ENCODE data around the gene RMP24.

Gene RMP24

DNA sequence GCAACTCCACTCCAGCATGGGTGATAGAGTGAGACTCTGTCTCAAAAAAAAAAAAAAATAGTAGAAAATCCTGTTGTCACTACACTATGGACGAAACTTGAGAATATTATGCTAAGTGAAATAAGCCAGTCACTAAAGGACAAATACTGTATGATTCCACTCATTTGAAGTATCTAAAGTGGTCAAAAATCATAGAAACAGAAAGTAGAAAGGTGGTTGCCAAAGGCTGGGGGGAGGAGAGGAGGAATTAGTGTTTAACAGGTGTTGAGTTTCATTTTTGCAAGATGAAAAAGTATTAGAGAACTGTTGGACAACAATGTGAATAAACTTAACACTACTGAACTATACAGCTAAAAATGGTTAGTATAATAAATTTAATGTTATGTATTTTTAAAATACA lies 18.8 kb upstream of the RMP24 start:
- DNase-seq (ENCODE audit: low read depth in 1 of 2, low spot score in 1 of 2) = no peak
- no peaks in the 10 kb centered on the region for H3K27me3 ChIP-seq (ENCODE audit: insufficient read depth, poor library complexity, severe bottlenecking)
- no peak overlapping the region for H3K27ac ChIP-seq (replicated peaks)
- no peak overlapping the region for H3K4me3 ChIP-seq (replicated peaks; ENCODE audit: insufficient read depth, low read length)
- TF ChIP-seq SPI1 (IDR thresholded peaks at IDR 0.05; ENCODE audit: borderline replicate concordance, low read depth) = no peak
- no peak for TF ChIP-seq POLR2AphosphoS5 (IDR thresholded peaks at IDR 0.05; ENCODE audit: low read depth)
- no peak for TF ChIP-seq GABPA (IDR thresholded peaks at IDR 0.05; ENCODE audit: low read depth)
- TF ChIP-seq, protein P1, sequence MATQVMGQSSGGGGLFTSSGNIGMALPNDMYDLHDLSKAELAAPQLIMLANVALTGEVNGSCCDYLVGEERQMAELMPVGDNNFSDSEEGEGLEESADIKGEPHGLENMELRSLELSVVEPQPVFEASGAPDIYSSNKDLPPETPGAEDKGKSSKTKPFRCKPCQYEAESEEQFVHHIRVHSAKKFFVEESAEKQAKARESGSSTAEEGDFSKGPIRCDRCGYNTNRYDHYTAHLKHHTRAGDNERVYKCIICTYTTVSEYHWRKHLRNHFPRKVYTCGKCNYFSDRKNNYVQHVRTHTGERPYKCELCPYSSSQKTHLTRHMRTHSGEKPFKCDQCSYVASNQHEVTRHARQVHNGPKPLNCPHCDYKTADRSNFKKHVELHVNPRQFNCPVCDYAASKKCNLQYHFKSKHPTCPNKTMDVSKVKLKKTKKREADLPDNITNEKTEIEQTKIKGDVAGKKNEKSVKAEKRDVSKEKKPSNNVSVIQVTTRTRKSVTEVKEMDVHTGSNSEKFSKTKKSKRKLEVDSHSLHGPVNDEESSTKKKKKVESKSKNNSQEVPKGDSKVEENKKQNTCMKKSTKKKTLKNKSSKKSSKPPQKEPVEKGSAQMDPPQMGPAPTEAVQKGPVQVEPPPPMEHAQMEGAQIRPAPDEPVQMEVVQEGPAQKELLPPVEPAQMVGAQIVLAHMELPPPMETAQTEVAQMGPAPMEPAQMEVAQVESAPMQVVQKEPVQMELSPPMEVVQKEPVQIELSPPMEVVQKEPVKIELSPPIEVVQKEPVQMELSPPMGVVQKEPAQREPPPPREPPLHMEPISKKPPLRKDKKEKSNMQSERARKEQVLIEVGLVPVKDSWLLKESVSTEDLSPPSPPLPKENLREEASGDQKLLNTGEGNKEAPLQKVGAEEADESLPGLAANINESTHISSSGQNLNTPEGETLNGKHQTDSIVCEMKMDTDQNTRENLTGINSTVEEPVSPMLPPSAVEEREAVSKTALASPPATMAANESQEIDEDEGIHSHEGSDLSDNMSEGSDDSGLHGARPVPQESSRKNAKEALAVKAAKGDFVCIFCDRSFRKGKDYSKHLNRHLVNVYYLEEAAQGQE (IDR thresholded peaks at IDR 0.05; ENCODE audit: insufficient replicate concordance, low read depth) = no peak
- TF ChIP-seq, protein P2, sequence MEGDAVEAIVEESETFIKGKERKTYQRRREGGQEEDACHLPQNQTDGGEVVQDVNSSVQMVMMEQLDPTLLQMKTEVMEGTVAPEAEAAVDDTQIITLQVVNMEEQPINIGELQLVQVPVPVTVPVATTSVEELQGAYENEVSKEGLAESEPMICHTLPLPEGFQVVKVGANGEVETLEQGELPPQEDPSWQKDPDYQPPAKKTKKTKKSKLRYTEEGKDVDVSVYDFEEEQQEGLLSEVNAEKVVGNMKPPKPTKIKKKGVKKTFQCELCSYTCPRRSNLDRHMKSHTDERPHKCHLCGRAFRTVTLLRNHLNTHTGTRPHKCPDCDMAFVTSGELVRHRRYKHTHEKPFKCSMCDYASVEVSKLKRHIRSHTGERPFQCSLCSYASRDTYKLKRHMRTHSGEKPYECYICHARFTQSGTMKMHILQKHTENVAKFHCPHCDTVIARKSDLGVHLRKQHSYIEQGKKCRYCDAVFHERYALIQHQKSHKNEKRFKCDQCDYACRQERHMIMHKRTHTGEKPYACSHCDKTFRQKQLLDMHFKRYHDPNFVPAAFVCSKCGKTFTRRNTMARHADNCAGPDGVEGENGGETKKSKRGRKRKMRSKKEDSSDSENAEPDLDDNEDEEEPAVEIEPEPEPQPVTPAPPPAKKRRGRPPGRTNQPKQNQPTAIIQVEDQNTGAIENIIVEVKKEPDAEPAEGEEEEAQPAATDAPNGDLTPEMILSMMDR (IDR thresholded peaks at IDR 0.05; ENCODE audit: insufficient read depth, low read length) = no peak

DNA sequence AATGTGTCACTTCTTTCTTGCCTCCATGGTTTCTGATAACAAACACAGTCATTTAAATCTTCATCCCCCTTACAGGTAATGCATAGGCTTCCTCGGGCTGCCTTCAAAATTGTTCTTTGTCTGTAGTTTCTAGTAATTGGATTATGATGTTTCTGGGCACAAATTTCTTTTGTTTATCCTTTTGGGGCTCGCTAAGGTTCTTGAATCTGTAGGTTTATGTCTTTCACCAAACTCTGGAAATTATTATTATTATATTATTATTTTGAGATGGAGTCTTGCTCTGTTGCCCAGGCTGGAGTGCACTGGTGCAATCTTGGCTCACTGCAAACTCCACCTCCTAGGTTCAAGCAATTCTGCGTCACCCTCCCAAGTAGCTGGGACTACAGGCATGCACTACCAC lies 16.3 kb upstream of the RMP24 start:
- no peak for DNase-seq (ENCODE audit: low read depth in 1 of 2, low spot score in 1 of 2)
- TF ChIP-seq, protein P1 (IDR thresholded peaks at IDR 0.05; ENCODE audit: insufficient replicate concordance, low read depth) = no peak
- TF ChIP-seq GABPA (IDR thresholded peaks at IDR 0.05; ENCODE audit: low read depth) = no peak
- no peak for TF ChIP-seq SPI1 (IDR thresholded peaks at IDR 0.05; ENCODE audit: borderline replicate concordance, low read depth)
- TF ChIP-seq, protein P2 (IDR thresholded peaks at IDR 0.05; ENCODE audit: insufficient read depth, low read length) = no peak
- no peak for TF ChIP-seq POLR2AphosphoS5 (IDR thresholded peaks at IDR 0.05; ENCODE audit: low read depth)
- Histone ChIP-seq H3K27ac (replicated peaks) (no peak overlapping the region), H3K4me3 (replicated peaks; ENCODE audit: insufficient read depth, low read length) (no peak overlapping the region), H3K27me3 (ENCODE audit: insufficient read depth, poor library complexity, severe bottlenecking) (no peaks in the 10 kb centered on the region)

DNA sequence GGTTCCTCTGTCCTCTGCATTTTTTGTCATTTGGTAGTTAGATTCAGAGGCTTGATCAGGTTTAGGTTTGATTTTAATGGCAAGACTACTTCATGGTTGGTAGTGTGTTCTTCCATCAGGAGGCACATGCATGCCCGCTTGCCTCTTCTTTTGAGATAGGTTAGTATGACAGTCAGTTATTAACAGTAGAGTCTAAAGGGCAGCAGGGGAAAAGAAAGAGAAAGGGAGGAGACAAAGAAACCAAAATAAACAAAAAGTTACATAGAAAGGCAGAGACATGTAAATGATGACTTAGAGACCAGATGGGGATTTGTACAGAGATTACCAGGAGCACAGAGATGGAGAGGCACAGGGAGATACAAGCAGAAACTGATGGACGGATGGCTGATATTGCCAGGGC lies 10.2 kb upstream of the RMP24 start:
- TF ChIP-seq SPI1 (IDR thresholded peaks at IDR 0.05; ENCODE audit: borderline replicate concordance, low read depth) = no peak
- TF ChIP-seq, protein P2 (IDR thresholded peaks at IDR 0.05; ENCODE audit: insufficient read depth, low read length) = no peak
- TF ChIP-seq POLR2AphosphoS5 (IDR thresholded peaks at IDR 0.05; ENCODE audit: low read depth) = no peak
- TF ChIP-seq, protein P1 (IDR thresholded peaks at IDR 0.05; ENCODE audit: insufficient replicate concordance, low read depth) = no peak
- no peak for TF ChIP-seq GABPA (IDR thresholded peaks at IDR 0.05; ENCODE audit: low read depth)
- Histone ChIP-seq H3K4me3 (replicated peaks; ENCODE audit: insufficient read depth, low read length) (no peak overlapping the region), H3K27me3 (ENCODE audit: insufficient read depth, poor library complexity, severe bottlenecking) (no peaks in the 10 kb centered on the region), H3K27ac (replicated peaks) (no peak overlapping the region)
- DNase-seq (ENCODE audit: low read depth in 1 of 2, low spot score in 1 of 2) = no peak
